HG03565 (cell line): Measurements from ENCODE around the gene SPG21.
A peak's percentile ranks its signal among the peaks of the same experiment; 100 is the strongest.
"Not testable (repeated sequence)": the region's sequence is repeated elsewhere in the genome, so short reads cannot be mapped to it uniquely, and the experiment has no call there.

Source experiments
- ATAC-seq: cut with Tn5 transposase; IDR thresholded peaks from one replicate; pipeline ENCODE4 v1.9.1; 2021; ENCODE audit warnings: mild to moderate bottlenecking, moderate library complexity; ENCODE audit not compliant: unreplicated experiment

Gene SPG21

GRCh38 chr15:64989416-64990167 is at the start of gene SPG21:
Gene SPG21 (minus strand): TSS chr15:64989914. CDS start chr15:64983569, 6,345 bp downstream.
- peak; percentile 94 for ATAC-seq

- no peak for ATAC-seq
These were observed 49.1 kb upstream of the SPG21 start for GRCh38 chr15:65038836-65039235.

GRCh38 chr15:65038428-65038827 is 48.7 kb upstream of the SPG21 start:
- no peak for ATAC-seq

- no peak for ATAC-seq
These were observed 47.6 kb upstream of the SPG21 start for GRCh38 chr15:65037309-65037708.

GRCh38 chr15:65034719-65035118 is 45.0 kb upstream of the SPG21 start:
- ATAC-seq, result no peak

GRCh38 chr15:65033659-65034269 is 44.0 kb upstream of the SPG21 start:
- ATAC-seq, result no peak

GRCh38 chr15:65032801-65033537 is 43.3 kb upstream of the SPG21 start:
- no peak for ATAC-seq

- ATAC-seq, result no peak
These were observed 40.1 kb upstream of the SPG21 start for GRCh38 chr15:65029736-65030208.

- ATAC-seq, result peak; percentile 55
These were observed 39.4 kb upstream of the SPG21 start, which contains the start of gene MTFMT for GRCh38 chr15:65028921-65029735. Gene MTFMT (minus strand): TSS chr15:65029639. CDS start chr15:65029613, 26 bp downstream.

GRCh38 chr15:65028338-65028737 is 38.6 kb upstream of the SPG21 start:
- no peak for ATAC-seq

- ATAC-seq, result no peak
These were observed 37.9 kb upstream of the SPG21 start for GRCh38 chr15:65027593-65027992.

- no peak for ATAC-seq
These were observed 37.0 kb upstream of the SPG21 start for GRCh38 chr15:65026756-65027155.

- ATAC-seq, result no peak
These were observed 31.8 kb upstream of the SPG21 start for GRCh38 chr15:65021488-65021887.

GRCh38 chr15:65020419-65020818 is 30.7 kb upstream of the SPG21 start:
- no peak for ATAC-seq

GRCh38 chr15:65011198-65011597 is 21.5 kb upstream of the SPG21 start:
- ATAC-seq, result not testable (repeated sequence)

- ATAC-seq, result no peak
These were observed 19.3 kb upstream of the SPG21 start for GRCh38 chr15:65008983-65009382.

- no peak for ATAC-seq
These were observed 17.2 kb upstream of the SPG21 start for GRCh38 chr15:65006876-65007275.

- no peak for ATAC-seq
These were observed 15.3 kb upstream of the SPG21 start for GRCh38 chr15:65004993-65005392.

GRCh38 chr15:64997745-64998375 is 8.1 kb upstream of the SPG21 start:
- no peak for ATAC-seq

- ATAC-seq, result no peak
These were observed 7.4 kb upstream of the SPG21 start for GRCh38 chr15:64997066-64997465.
